Measurements from ENCODE around the gene CACNA1F. TPM values are rescaled to one million over a fixed set of nuclear protein-coding genes. Genes with fewer than 3 reads are reported as not detected.

CACNA1F gene
- total and polyA plus RNA-seq, 12 donors, result 0.03 to 0.42 (median 0.11) TPM; not detected in 4

- H3K27me3 ChIP-seq, result peaks cover 0 to 4% (median 0%) of the 10 kb centered on the region in 7 donors
- intact Hi-C loops (cut with DNase I), result loop anchor here in 3 of 10 donors (10.0 kb wide), 2 partner anchors 65 to 75 kb away; partner anchors contain the start of genes FOXP3 (in 1 of the 3) and PPP1R3F (in 1 of the 3)
- peak; percentile 88 for DNase-seq
- peak within 1 kb of the TSS in 9 of 10 donors; percentile 15 to 53 (median 45) for H3K4me3 ChIP-seq
- H3K27ac ChIP-seq, result peak within 1 kb of the TSS in 9 of 10 donors; percentile 50 to 82 (median 69)
- peak; percentile 95 to 97 (median 96) for ATAC-seq
- no peaks in the 10 kb centered on the region for H3K36me3 ChIP-seq
- H3K4me1 ChIP-seq, result peaks cover 0 to 11% (median 3%) of the 10 kb centered on the region in 9 donors
- WGBS, 2 donors, result 0 to 1% methylated on average over 44 to 57 of the region's 61 CpGs
- TF ChIP-seq, protein P1, sequence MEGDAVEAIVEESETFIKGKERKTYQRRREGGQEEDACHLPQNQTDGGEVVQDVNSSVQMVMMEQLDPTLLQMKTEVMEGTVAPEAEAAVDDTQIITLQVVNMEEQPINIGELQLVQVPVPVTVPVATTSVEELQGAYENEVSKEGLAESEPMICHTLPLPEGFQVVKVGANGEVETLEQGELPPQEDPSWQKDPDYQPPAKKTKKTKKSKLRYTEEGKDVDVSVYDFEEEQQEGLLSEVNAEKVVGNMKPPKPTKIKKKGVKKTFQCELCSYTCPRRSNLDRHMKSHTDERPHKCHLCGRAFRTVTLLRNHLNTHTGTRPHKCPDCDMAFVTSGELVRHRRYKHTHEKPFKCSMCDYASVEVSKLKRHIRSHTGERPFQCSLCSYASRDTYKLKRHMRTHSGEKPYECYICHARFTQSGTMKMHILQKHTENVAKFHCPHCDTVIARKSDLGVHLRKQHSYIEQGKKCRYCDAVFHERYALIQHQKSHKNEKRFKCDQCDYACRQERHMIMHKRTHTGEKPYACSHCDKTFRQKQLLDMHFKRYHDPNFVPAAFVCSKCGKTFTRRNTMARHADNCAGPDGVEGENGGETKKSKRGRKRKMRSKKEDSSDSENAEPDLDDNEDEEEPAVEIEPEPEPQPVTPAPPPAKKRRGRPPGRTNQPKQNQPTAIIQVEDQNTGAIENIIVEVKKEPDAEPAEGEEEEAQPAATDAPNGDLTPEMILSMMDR (IDR thresholded peaks at IDR 0.05), result no peak
- no peaks in the 10 kb centered on the region for H3K9me3 ChIP-seq
Observed at GRCh38 chrX:49199906-49200771, 33.0 kb downstream of the CACNA1F start, which contains the start of gene SYP. TSS of gene SYP (minus strand) at chrX:49200193. CDS start at chrX:49200186, 7 bp downstream.

DNA sequence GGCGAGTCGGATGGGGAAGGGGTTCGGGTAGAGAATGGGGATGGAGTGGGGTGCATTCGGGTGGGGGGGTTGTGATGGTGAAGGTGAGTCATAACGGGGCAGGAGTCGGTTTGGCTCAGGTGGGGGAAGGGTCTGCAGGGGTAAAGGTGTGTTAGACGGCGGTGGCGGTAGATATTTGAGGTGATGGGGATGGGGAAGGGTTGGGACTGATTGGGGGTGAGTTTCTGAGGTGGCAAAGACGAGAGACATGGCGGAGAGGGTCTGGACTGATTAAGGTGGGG is 33.9 kb downstream of the CACNA1F start:
- Histone ChIP-seq H3K9me3 (no peaks in the 10 kb centered on the region), H3K4me1 (peaks cover 0 to 11% (median 3%) of the 10 kb centered on the region in 9 donors), H3K36me3 (no peaks in the 10 kb centered on the region), H3K27me3 (no peaks in the 10 kb centered on the region), H3K27ac (no peak overlapping the region), H3K4me3 (no peak overlapping the region)
- DNase-seq, result no peak
- ATAC-seq, result no peak
- TF ChIP-seq, protein P1 (IDR thresholded peaks at IDR 0.05), result no peak
- WGBS, 2 donors, result 10 to 15% methylated on average over 10 to 11 of the region's 11 CpGs
- intact Hi-C loops (cut with DNase I), result loop anchor here in 3 of 10 donors (10.0 kb wide), 2 partner anchors 66 to 76 kb away; partner anchors contain the start of genes FOXP3 (in 1 of the 3) and PPP1R3F (in 1 of the 3)

GRCh38 chrX:49198540-49199314 is 34.4 kb downstream of the CACNA1F start:
- DNase-seq, result no peak
- no peaks in the 10 kb centered on the region for H3K27me3 ChIP-seq
- H3K36me3 ChIP-seq, result no peaks in the 10 kb centered on the region
- TF ChIP-seq, protein P1 (IDR thresholded peaks at IDR 0.05), result no peak
- 9% methylated on average over 12 of the region's 12 CpGs for WGBS, 2 donors
- peaks cover 0 to 11% (median 3%) of the 10 kb centered on the region in 9 donors for H3K4me1 ChIP-seq
- no peak overlapping the region for H3K27ac ChIP-seq
- H3K9me3 ChIP-seq, result no peaks in the 10 kb centered on the region
- no peak overlapping the region for H3K4me3 ChIP-seq
- intact Hi-C loops (cut with DNase I), result loop anchor here in 3 of 10 donors (10.0 kb wide), 2 partner anchors 66 to 76 kb away; partner anchors contain the start of genes FOXP3 (in 1 of the 3) and PPP1R3F (in 1 of the 3)
- ATAC-seq, result no peak

GRCh38 chrX:49197543-49198087 is 35.5 kb downstream of the CACNA1F start:
- H3K27ac ChIP-seq, result no peak overlapping the region
- no peaks in the 10 kb centered on the region for H3K27me3 ChIP-seq
- intact Hi-C loops (cut with DNase I), result loop anchor here in 3 of 10 donors (10.0 kb wide), 2 partner anchors 67 to 77 kb away; partner anchors contain the start of genes FOXP3 (in 1 of the 3) and PPP1R3F (in 1 of the 3)
- H3K4me1 ChIP-seq, result peaks cover 0 to 11% (median 3%) of the 10 kb centered on the region in 9 donors
- 71 to 85% methylated on average over 12 to 13 of the region's 13 CpGs for WGBS, 2 donors
- ATAC-seq, result no peak
- H3K36me3 ChIP-seq, result no peaks in the 10 kb centered on the region
- DNase-seq, result no peak
- TF ChIP-seq, protein P1 (IDR thresholded peaks at IDR 0.05), result no peak
- H3K4me3 ChIP-seq, result no peak overlapping the region
- no peaks in the 10 kb centered on the region for H3K9me3 ChIP-seq

All from heart right ventricle (tissue), 16 donors.